HepG2 (cell line): Measurements from ENCODE around the gene NOCT. TPM values are rescaled to one million over a fixed set of nuclear protein-coding genes. Genes with fewer than 3 reads are reported as not detected.

Experiments
- ATAC-seq: fragments of 200-7000 bp; cut with Tn5 transposase; 3 replicates; pipeline ENCODE4 v1.9.1; 2020; ENCODE audit warnings: mild to moderate bottlenecking, moderate library complexity
- BruUV-seq: library from RNA; stranded (reverse); fragments of 400-500 nt; replicated peaks from 2 replicates; lab custom pipeline; 2021; lab: Mats Ljungman, UMichigan
- CTCF ChIA-PET: fragments of 300-600 bp; formaldehyde crosslinking; extraction: SDS; loops from one replicate; lab custom pipeline; 2021; ENCODE audit warnings: low total read pairs, inconsistent platforms, low intra/inter-chr PET ratio; lab: Yijun Ruan, JAX
- POLR2A ChIA-PET: fragments of 350-600 bp; sonication (Branson Sonifier 250); formaldehyde crosslinking; loops from one replicate; lab custom pipeline; 2020; ENCODE audit warnings: antibody characterized with exemption, inconsistent platforms; lab: Yijun Ruan, JAX
- DNase-seq: peaks from one replicate; pipeline ENCODE4 v3.0.0-alpha.2; 2015; ENCODE audit warnings: low spot score
- FAIRE-seq: peaks from 3 replicates; lab custom pipeline; 2011; peaks lifted over from hg19 to GRCh38; lab: Jason Lieb, UNC
- H2AFZ ChIP-seq: one replicate; pipeline ENCODE4 v1.6.1; 2011; ENCODE audit warnings: low read length, inconsistent platforms
- H3K27ac ChIP-seq: fragments of 300-600 bp; 3 replicates; pipeline ENCODE4 v1.8.0; 2011; ENCODE audit warnings: mixed run types, mild to moderate bottlenecking, mixed read lengths, low read length, inconsistent platforms; ENCODE audit not compliant: insufficient read depth; ENCODE audit errors: extremely low read length
- H3K27me3 ChIP-seq, 2 experiments: fragments of 200-600 bp in 1 of 2; 2 replicates in 1 of 2; 3 replicates in 1 of 2; pipeline versions ENCODE4 v1.6.0 to v1.8.0; 2011; ENCODE audit warnings: low read length in 2 of 2, mild to moderate bottlenecking in 2 of 2, moderate library complexity in 2 of 2, inconsistent platforms in 1 of 2; ENCODE audit not compliant: insufficient read depth in 2 of 2, control insufficient read depth in 1 of 2
- H3K36me3 ChIP-seq, 2 experiments: fragments of 200-600 bp in 1 of 2; replicated peaks in 1 of 2; 2 replicates in 1 of 2; 3 replicates in 1 of 2; pipeline versions ENCODE4 v1.5.1 to v1.8.0; 2011; ENCODE audit warnings: low read length in 2 of 2, inconsistent platforms in 1 of 2; ENCODE audit not compliant: insufficient read depth in 2 of 2, control insufficient read depth in 1 of 2
- H3K4me1 ChIP-seq: 2 replicates; pipeline ENCODE4 v1.5.1; 2012; ENCODE audit warnings: low read length, inconsistent platforms; ENCODE audit not compliant: insufficient read depth
- H3K4me2 ChIP-seq: 2 replicates; pipeline ENCODE4 v1.6.0; 2011; ENCODE audit warnings: low read depth, low read length, inconsistent platforms
- H3K4me3 ChIP-seq, 3 experiments: fragments of 200-600 bp in 1 of 3; sonication (generic), shearing (Covaris generic) in 1 of 3; replicated peaks in 1 of 3; 2 replicates each; pipeline ENCODE4 v1.5.1; 2011 to 2016; ENCODE audit warnings: low read length in 3 of 3, inconsistent platforms in 2 of 3, low read depth in 2 of 3, mild to moderate bottlenecking in 2 of 3, control low read depth in 1 of 3, mixed read lengths in 1 of 3; ENCODE audit not compliant: insufficient read depth in 1 of 3
- H3K79me2 ChIP-seq: one replicate; pipeline ENCODE4 v1.6.1; 2011; ENCODE audit warnings: low read length, inconsistent platforms; ENCODE audit not compliant: insufficient read depth
- H3K9ac ChIP-seq: 2 replicates; pipeline ENCODE4 v1.6.0; 2011; ENCODE audit warnings: mild to moderate bottlenecking, low read depth, low read length, inconsistent platforms; ENCODE audit not compliant: insufficient read depth
- H3K9me3 ChIP-seq: 2 replicates; pipeline ENCODE4 v1.5.1; 2012; ENCODE audit warnings: mild to moderate bottlenecking, low read length
- H4K20me1 ChIP-seq: 2 replicates; pipeline ENCODE4 v1.6.0; 2011; ENCODE audit warnings: inconsistent platforms, mild to moderate bottlenecking, low read length, moderate library complexity; ENCODE audit not compliant: insufficient read depth
- ARNTL ChIP-seq: sonication (generic); formaldehyde crosslinking; IDR thresholded peaks from 2 replicates; pipeline ENCODE4 v1.4.0; 2020; ENCODE audit warnings: mild to moderate bottlenecking, missing genetic modification reagents
- GABPB1 ChIP-seq: IDR thresholded peaks from 2 replicates; pipeline ENCODE4 v1.6.1; 2016; ENCODE audit warnings: mild to moderate bottlenecking, missing genetic modification reagents, moderate library complexity, missing compliant biosample characterization
- GATAD1 ChIP-seq: IDR thresholded peaks from 2 replicates; pipeline ENCODE4 v1.6.1; 2016; ENCODE audit warnings: missing genetic modification reagents, missing compliant biosample characterization
- KDM4B ChIP-seq: sonication (generic); formaldehyde crosslinking; IDR thresholded peaks from 2 replicates; pipeline ENCODE4 v1.4.0; 2020; ENCODE audit warnings: missing genetic modification reagents
- MYC ChIP-seq: sonication (generic); formaldehyde crosslinking; IDR thresholded peaks from 2 replicates; pipeline ENCODE4 v1.9.0; 2021; ENCODE audit warnings: missing genetic modification reagents, borderline replicate concordance
- NFE2L1 ChIP-seq: sonication (generic); formaldehyde crosslinking; IDR thresholded peaks from 2 replicates; pipeline ENCODE4 v1.4.0; 2020; ENCODE audit warnings: missing genetic modification reagents, mild to moderate bottlenecking, borderline replicate concordance
- RBM22 ChIP-seq: fragments of 200-400 bp; formaldehyde crosslinking; optimal IDR thresholded peaks from 2 replicates; pipeline ENCODE3; 2017; ENCODE audit warnings: mild to moderate bottlenecking, low read length, moderate library complexity
- ZNF12 ChIP-seq: sonication (generic); formaldehyde crosslinking; IDR thresholded peaks from 2 replicates; pipeline ENCODE4 v1.5.0; 2020; ENCODE audit warnings: missing genetic modification reagents
- ZNF264 ChIP-seq: sonication (generic); formaldehyde crosslinking; IDR thresholded peaks from 2 replicates; pipeline ENCODE4 v1.4.0; 2020; ENCODE audit warnings: missing genetic modification reagents
- ZNF510 ChIP-seq: sonication (generic); formaldehyde crosslinking; IDR thresholded peaks from 2 replicates; pipeline ENCODE4 v1.4.0; 2020; ENCODE audit warnings: low read depth, mild to moderate bottlenecking, missing genetic modification reagents
- ZNF546 ChIP-seq: sonication (generic); formaldehyde crosslinking; conservative IDR thresholded peaks from 2 replicates; pipeline ENCODE4 v1.8.1; 2023; ENCODE audit warnings: mild to moderate bottlenecking, missing genetic modification reagents
- ZNF670 ChIP-seq: sonication (generic); formaldehyde crosslinking; IDR thresholded peaks from 2 replicates; pipeline ENCODE4 v1.8.0; 2022; ENCODE audit warnings: mild to moderate bottlenecking, missing genetic modification reagents, borderline replicate concordance
- WGBS: methylation state at CpG from one replicate; pipeline ENCODE4 v1.1.6; 2017; ENCODE audit warnings: low lambda C conversion rate; 5-methylcytosine and 5-hydroxymethylcytosine counted together
- in situ Hi-C: cut with HindIII; loops from 2 replicates; pipeline ENCODE4 v1.10.0; 2017; ENCODE audit warnings: low pct_unique_long_range_greater_than_20kb; ENCODE audit not compliant: extremely low pct_ligation_motif_present
- intact Hi-C: fragments of 100-400 bp; cut with micrococcal nuclease; formaldehyde crosslinking; loops from one replicate; pipeline ENCODE4 v1.10.0; 2022; ENCODE audit not compliant: unreplicated experiment
- polyA plus RNA-seq, 8 experiments: library from polyadenylated mRNA; depleted of rRNA in 3 of 8; stranded (reverse) in 7 of 8; unstranded in 1 of 8; fragments of >200 nt; fragmentation: Illumina TruSeq in 4 of 8; extraction: Trizol in 4 of 8; gene quantifications; 2 replicates each; pipeline versions ENCODE4 v1.2.1 to v1.2.3, GENCODE V29; 2011 to 2016; ENCODE audit warnings: low read depth in 4 of 8, missing spikeins in 1 of 8, mixed read lengths in 1 of 8; ENCODE audit not compliant: insufficient read depth in 1 of 8
- total RNA-seq, 5 experiments: library from RNA; depleted of rRNA; stranded (reverse); fragments of >200 nt; fragmentation: Illumina TruSeq; extraction: Trizol; gene quantifications; 2 replicates each; pipeline ENCODE4 v1.2.3, GENCODE V29; 2016; ENCODE audit warnings: low read depth in 1 of 5
- TF ChIP-seq, protein P1 (sequence below): sonication (generic); formaldehyde crosslinking; IDR thresholded peaks from 2 replicates; pipeline ENCODE4 v1.9.0; 2021; ENCODE audit warnings: missing genetic modification reagents, borderline replicate concordance
- TF ChIP-seq, protein P2 (sequence below): sonication (generic); formaldehyde crosslinking; IDR thresholded peaks from 2 replicates; pipeline ENCODE4 v1.4.0; 2020; ENCODE audit warnings: missing genetic modification reagents
- TF ChIP-seq, protein P3 (sequence below): sonication (generic); formaldehyde crosslinking; IDR thresholded peaks from 2 replicates; pipeline ENCODE4 v1.5.0; 2020; ENCODE audit warnings: mild to moderate bottlenecking, missing genetic modification reagents

Gene NOCT
- total and polyA plus RNA-seq, 2 of the 13 experiments (the other 11 are each of a cell fraction or from before 2014, with no cell fraction given): 3.6 to 13.1 TPM

DNA sequence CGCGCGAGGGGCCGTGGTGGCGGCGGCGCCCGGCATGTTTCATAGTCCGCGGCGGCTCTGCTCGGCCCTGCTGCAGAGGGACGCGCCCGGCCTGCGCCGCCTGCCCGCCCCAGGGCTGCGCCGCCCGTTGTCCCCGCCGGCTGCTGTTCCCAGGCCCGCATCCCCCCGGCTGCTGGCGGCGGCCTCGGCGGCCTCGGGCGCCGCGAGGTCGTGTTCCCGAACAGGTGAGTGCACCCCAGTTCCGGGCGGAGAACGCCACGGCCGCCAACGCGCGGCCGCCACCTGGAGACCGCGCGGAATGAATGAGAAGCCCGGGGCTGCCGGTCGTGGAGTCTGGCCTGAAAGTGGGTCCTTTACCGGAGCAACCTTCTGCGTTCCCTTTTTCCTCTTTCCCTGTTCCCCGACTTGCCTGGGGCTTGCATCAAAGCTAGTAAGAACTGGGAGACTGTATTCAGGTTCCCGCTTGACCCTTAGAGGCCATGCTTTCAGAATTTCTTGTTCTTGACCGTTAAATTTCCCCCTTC is 429 bp downstream of the NOCT start (continued):
- TF ChIP-seq MYC (CRISPR knock-in tag) (no peak), GATAD1 (CRISPR knock-in tag) (peak; percentile 4; the same call in 1 of the 2 replicates), GABPB1 (CRISPR knock-in tag) (no peak; the same call in 1 of the 2 replicates), ARNTL (CRISPR knock-in tag) (no peak)
- TF ChIP-seq, protein P1, sequence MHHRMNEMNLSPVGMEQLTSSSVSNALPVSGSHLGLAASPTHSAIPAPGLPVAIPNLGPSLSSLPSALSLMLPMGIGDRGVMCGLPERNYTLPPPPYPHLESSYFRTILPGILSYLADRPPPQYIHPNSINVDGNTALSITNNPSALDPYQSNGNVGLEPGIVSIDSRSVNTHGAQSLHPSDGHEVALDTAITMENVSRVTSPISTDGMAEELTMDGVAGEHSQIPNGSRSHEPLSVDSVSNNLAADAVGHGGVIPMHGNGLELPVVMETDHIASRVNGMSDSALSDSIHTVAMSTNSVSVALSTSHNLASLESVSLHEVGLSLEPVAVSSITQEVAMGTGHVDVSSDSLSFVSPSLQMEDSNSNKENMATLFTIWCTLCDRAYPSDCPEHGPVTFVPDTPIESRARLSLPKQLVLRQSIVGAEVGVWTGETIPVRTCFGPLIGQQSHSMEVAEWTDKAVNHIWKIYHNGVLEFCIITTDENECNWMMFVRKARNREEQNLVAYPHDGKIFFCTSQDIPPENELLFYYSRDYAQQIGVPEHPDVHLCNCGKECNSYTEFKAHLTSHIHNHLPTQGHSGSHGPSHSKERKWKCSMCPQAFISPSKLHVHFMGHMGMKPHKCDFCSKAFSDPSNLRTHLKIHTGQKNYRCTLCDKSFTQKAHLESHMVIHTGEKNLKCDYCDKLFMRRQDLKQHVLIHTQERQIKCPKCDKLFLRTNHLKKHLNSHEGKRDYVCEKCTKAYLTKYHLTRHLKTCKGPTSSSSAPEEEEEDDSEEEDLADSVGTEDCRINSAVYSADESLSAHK (CRISPR knock-in tag): no peak
- TF ChIP-seq, protein P2, sequence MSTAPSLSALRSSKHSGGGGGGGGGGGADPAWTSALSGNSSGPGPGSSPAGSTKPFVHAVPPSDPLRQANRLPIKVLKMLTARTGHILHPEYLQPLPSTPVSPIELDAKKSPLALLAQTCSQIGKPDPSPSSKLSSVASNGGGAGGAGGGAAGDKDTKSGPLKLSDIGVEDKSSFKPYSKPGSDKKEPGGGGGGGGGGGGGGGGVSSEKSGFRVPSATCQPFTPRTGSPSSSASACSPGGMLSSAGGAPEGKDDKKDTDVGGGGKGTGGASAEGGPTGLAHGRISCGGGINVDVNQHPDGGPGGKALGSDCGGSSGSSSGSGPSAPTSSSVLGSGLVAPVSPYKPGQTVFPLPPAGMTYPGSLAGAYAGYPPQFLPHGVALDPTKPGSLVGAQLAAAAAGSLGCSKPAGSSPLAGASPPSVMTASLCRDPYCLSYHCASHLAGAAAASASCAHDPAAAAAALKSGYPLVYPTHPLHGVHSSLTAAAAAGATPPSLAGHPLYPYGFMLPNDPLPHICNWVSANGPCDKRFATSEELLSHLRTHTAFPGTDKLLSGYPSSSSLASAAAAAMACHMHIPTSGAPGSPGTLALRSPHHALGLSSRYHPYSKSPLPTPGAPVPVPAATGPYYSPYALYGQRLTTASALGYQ: no peak

DNA sequence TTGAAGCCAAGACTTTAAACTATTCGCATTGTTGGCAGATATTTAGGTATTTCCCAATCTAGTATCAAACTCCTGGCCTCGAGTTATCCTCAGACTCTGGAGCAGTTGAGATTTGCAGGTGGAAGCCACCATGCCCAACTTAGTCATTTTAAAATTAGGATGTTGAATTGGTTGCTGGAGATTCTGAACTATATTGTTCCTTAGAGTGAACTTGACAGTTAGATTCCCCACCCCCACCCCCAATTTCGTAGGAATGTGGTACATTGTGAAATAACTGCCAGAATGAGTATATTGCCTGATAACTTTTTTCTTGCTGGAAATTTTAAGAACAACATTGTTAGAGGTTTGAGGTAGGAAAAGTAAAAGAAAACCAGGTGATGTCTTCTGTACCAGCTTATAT is 2.3 kb downstream of the NOCT start:
- Histone ChIP-seq H3K36me3 (peaks cover 0 to 2% of the 10 kb centered on the region in 2 experiments; a peak in 2 of 5 replicates), H3K9ac (no peak overlapping the region), H3K27me3 (no peaks in the 10 kb centered on the region; a peak in 1 of 5 replicates), H3K4me1 (peaks cover 49% of the 10 kb centered on the region), H3K79me2 (peaks cover 59% of the 10 kb centered on the region), H4K20me1 (peaks cover 16% of the 10 kb centered on the region), H3K4me3 (peak overlapping the region; percentile 27 to 79 (median 41); a peak in 4 of 6 replicates), H2AFZ (no peak overlapping the region), H3K4me2 (peak overlapping the region; percentile 93), H3K27ac (no peak overlapping the region), H3K9me3 (no peaks in the 10 kb centered on the region)
- intact Hi-C loops: loop anchor here (5.0 kb wide), 1 partner anchor 284 kb away; the partner anchor contains the start of genes NAA15 and NDUFC1
- no peak for FAIRE-seq
- WGBS: 53% methylated on average over 3 of the region's 3 CpGs
- ChIA-PET CTCF (no interaction called here), POLR2A (no interaction called here)
- DNase-seq: no peak
- in situ Hi-C loops: no loop called here
- no TSS peak for BruUV-seq
- no peak for ATAC-seq
- TF ChIP-seq RBM22 (no peak), ZNF546 (CRISPR knock-in tag) (no peak), ZNF264 (CRISPR knock-in tag) (no peak), ZNF12 (CRISPR knock-in tag) (no peak), ZNF510 (CRISPR knock-in tag) (no peak), ZNF670 (CRISPR knock-in tag) (no peak), NFE2L1 (CRISPR knock-in tag) (no peak), KDM4B (CRISPR knock-in tag) (no peak)
- TF ChIP-seq, protein P3, sequence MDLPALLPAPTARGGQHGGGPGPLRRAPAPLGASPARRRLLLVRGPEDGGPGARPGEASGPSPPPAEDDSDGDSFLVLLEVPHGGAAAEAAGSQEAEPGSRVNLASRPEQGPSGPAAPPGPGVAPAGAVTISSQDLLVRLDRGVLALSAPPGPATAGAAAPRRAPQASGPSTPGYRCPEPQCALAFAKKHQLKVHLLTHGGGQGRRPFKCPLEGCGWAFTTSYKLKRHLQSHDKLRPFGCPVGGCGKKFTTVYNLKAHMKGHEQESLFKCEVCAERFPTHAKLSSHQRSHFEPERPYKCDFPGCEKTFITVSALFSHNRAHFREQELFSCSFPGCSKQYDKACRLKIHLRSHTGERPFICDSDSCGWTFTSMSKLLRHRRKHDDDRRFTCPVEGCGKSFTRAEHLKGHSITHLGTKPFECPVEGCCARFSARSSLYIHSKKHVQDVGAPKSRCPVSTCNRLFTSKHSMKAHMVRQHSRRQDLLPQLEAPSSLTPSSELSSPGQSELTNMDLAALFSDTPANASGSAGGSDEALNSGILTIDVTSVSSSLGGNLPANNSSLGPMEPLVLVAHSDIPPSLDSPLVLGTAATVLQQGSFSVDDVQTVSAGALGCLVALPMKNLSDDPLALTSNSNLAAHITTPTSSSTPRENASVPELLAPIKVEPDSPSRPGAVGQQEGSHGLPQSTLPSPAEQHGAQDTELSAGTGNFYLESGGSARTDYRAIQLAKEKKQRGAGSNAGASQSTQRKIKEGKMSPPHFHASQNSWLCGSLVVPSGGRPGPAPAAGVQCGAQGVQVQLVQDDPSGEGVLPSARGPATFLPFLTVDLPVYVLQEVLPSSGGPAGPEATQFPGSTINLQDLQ: no peak
